Endodermal cell (in vitro differentiated cells): ENCODE data around the gene ZMYND8. TPM values are rescaled to one million over a fixed set of nuclear protein-coding genes. Genes with fewer than 3 reads are reported as not detected.

Experiments
- DNase-seq: peaks from one replicate; pipeline ENCODE4 v3.0.0-alpha.2; 2017
- H3K27ac ChIP-seq: 2 replicates; pipeline ENCODE4 v1.5.1; 2013; ENCODE audit warnings: mild to moderate bottlenecking, low read depth, low read length, moderate library complexity
- H3K27me3 ChIP-seq: 2 replicates; pipeline ENCODE4 v1.6.1; 2013; ENCODE audit warnings: mild to moderate bottlenecking, low read length, moderate library complexity; ENCODE audit not compliant: insufficient read depth, control insufficient read depth, poor library complexity, severe bottlenecking
- H3K36me3 ChIP-seq: 2 replicates; pipeline ENCODE4 v1.7.0; 2013; ENCODE audit warnings: mild to moderate bottlenecking, low read length, moderate library complexity; ENCODE audit not compliant: control insufficient read depth, insufficient read depth
- H3K4me1 ChIP-seq: one replicate; pipeline ENCODE4 v1.7.0; 2013; ENCODE audit warnings: low read length; ENCODE audit not compliant: control insufficient read depth, insufficient read depth
- H3K4me3 ChIP-seq: 2 replicates; pipeline ENCODE4 v1.5.1; 2013; ENCODE audit warnings: mild to moderate bottlenecking, low read length, moderate library complexity
- H3K9ac ChIP-seq: 2 replicates; pipeline ENCODE4 v1.6.1; 2013; ENCODE audit warnings: mild to moderate bottlenecking, low read length, moderate library complexity; ENCODE audit not compliant: poor library complexity, severe bottlenecking; ENCODE audit errors: extremely low read depth
- H3K9me3 ChIP-seq: 2 replicates; pipeline ENCODE4 v1.6.1; 2013; ENCODE audit warnings: mild to moderate bottlenecking, low read length, moderate library complexity; ENCODE audit not compliant: control insufficient read depth
- H3K27ac Mint-ChIP-seq: 2 replicates; pipeline ENCODE4 v1.8.0; 2020; ENCODE audit warnings: mixed read lengths
- H3K27me3 Mint-ChIP-seq: 2 replicates; pipeline ENCODE4 v1.8.0; 2021; ENCODE audit warnings: mild to moderate bottlenecking, mixed read lengths; ENCODE audit not compliant: insufficient read depth
- H3K36me3 Mint-ChIP-seq: 2 replicates; pipeline ENCODE4 v1.8.0; 2020; ENCODE audit warnings: low read depth, mixed read lengths
- H3K4me1 Mint-ChIP-seq: 2 replicates; pipeline ENCODE4 v1.8.0; 2020; ENCODE audit warnings: mixed read lengths
- H3K4me3 Mint-ChIP-seq: 2 replicates; pipeline ENCODE4 v1.8.0; 2020; ENCODE audit warnings: mild to moderate bottlenecking, moderate library complexity, mixed read lengths
- H3K9me3 Mint-ChIP-seq: 2 replicates; pipeline ENCODE4 v1.8.0; 2020; ENCODE audit warnings: mild to moderate bottlenecking, mixed read lengths
- CTCF ChIP-seq: fragments of 200-600 bp; sonication (generic); conservative IDR thresholded peaks from 2 replicates; pipeline ENCODE4 v1.5.0; 2021; ENCODE audit warnings: antibody characterized with exemption, mild to moderate bottlenecking
- WGBS, 2 experiments: methylation state at CpG; one replicate each; pipeline versions ENCODE4 v1.1.5 to v1.1.7; 2013; ENCODE audit warnings: missing lambda C conversion rate in 2 of 2, mixed read lengths in 1 of 2; ENCODE audit not compliant: insufficient coverage in 1 of 2, insufficient read length in 1 of 2; 5-methylcytosine and 5-hydroxymethylcytosine counted together
- total RNA-seq, 2 donors: library from RNA; stranded (reverse); fragmentation: NEBNext Ultra II Directional in 1 of 2; extraction: Animal tissue kit (Norgen Biotek cat#: 25700) in 1 of 2; gene quantifications; 2 replicates in 1 of 2; 3 replicates in 1 of 2; pipeline ENCODE4 v1.2.1, GENCODE V29; 2021

Gene ZMYND8
- total RNA-seq, 2 donors from 2014 or later: 85.0 to 99.9 TPM

- Mint-ChIP-seq H3K4me1 (peaks cover 63% of the 10 kb centered on the region), H3K4me3 (peak overlapping the region; percentile 36), H3K27ac (peak overlapping the region; percentile 98), H3K36me3 (peaks cover 19% of the 10 kb centered on the region), H3K27me3 (no peaks in the 10 kb centered on the region), H3K9me3 (no peaks in the 10 kb centered on the region)
- TF ChIP-seq CTCF: no peak
- H3K27me3 ChIP-seq: no peaks in the 10 kb centered on the region
- peak overlapping the region; percentile 91 for H3K27ac ChIP-seq
- peak; percentile 88 for DNase-seq
- no peak overlapping the region for H3K9ac ChIP-seq
- no peaks in the 10 kb centered on the region for H3K9me3 ChIP-seq
- WGBS, 2 experiments: 57 to 72% methylated on average over 8 to 13 of the region's 13 CpGs
- H3K36me3 ChIP-seq: peaks cover 27% of the 10 kb centered on the region
- peaks cover 27% of the 10 kb centered on the region for H3K4me1 ChIP-seq
- H3K4me3 ChIP-seq: no peak overlapping the region
Measured at GRCh38 chr20:47317127-47317895, 39.2 kb downstream of the ZMYND8 start.

- no peak for DNase-seq
- no peaks in the 10 kb centered on the region for H3K9me3 Mint-ChIP-seq
- H3K27me3 Mint-ChIP-seq: no peaks in the 10 kb centered on the region
- no peak for TF ChIP-seq CTCF
- Histone ChIP-seq H3K27ac (peak overlapping the region; percentile 91), H3K27me3 (no peaks in the 10 kb centered on the region), H3K36me3 (peaks cover 33% of the 10 kb centered on the region), H3K9ac (no peak overlapping the region), H3K4me1 (peaks cover 27% of the 10 kb centered on the region), H3K9me3 (no peaks in the 10 kb centered on the region), H3K4me3 (no peak overlapping the region)
- 93% methylated on average over 3 of the region's 3 CpGs; no CpG with 5 or more reads in 1 of the 2 experiments for WGBS, 2 experiments
- H3K36me3 Mint-ChIP-seq: peaks cover 24% of the 10 kb centered on the region
- H3K27ac Mint-ChIP-seq: peak overlapping the region; percentile 55
- no peak overlapping the region for H3K4me3 Mint-ChIP-seq
- H3K4me1 Mint-ChIP-seq: peaks cover 65% of the 10 kb centered on the region
Measured at GRCh38 chr20:47316776-47317126, 39.7 kb downstream of the ZMYND8 start.

GRCh38 chr20:47315339-47316056 is 41.0 kb downstream of the ZMYND8 start:
- Histone ChIP-seq H3K4me3 (no peak overlapping the region), H3K36me3 (peaks cover 44% of the 10 kb centered on the region), H3K9me3 (no peaks in the 10 kb centered on the region), H3K4me1 (peaks cover 27% of the 10 kb centered on the region), H3K27me3 (no peaks in the 10 kb centered on the region), H3K27ac (peak overlapping the region; percentile 26), H3K9ac (no peak overlapping the region)
- 34 to 60% methylated on average over 4 to 10 of the region's 10 CpGs for WGBS, 2 experiments
- TF ChIP-seq CTCF: no peak
- Mint-ChIP-seq H3K4me1 (peaks cover 59% of the 10 kb centered on the region), H3K27ac (peak overlapping the region; percentile 84), H3K36me3 (peaks cover 34% of the 10 kb centered on the region), H3K4me3 (no peak overlapping the region), H3K9me3 (no peaks in the 10 kb centered on the region), H3K27me3 (no peaks in the 10 kb centered on the region)
- peak; percentile 82 for DNase-seq
